GM19467 (cell line): ENCODE measurements around the gene SMG9.
"Not testable (repeated sequence)": the region's sequence is repeated elsewhere in the genome, so short reads cannot be mapped to it uniquely, and the experiment has no call there.

Experiments used
- ATAC-seq: cut with Tn5 transposase; IDR thresholded peaks from one replicate; pipeline ENCODE4 v1.9.1; 2021; ENCODE audit warnings: mild to moderate bottlenecking, moderate library complexity; ENCODE audit not compliant: unreplicated experiment

Gene SMG9

GRCh38 chr19:43780706-43781525 lies 26.2 kb upstream of the SMG9 start, which contains the start of gene KCNN4:
TSS of gene KCNN4 (minus strand) at chr19:43780973. CDS start at chr19:43780861, 112 bp downstream.
- no peak for ATAC-seq

- ATAC-seq = no peak
These were observed 25.1 kb upstream of the SMG9 start for GRCh38 chr19:43779820-43780219.

GRCh38 chr19:43779147-43779819 lies 24.5 kb upstream of the SMG9 start:
- no peak for ATAC-seq

- no peak for ATAC-seq
These were observed 23.9 kb upstream of the SMG9 start for GRCh38 chr19:43778651-43779050.

- ATAC-seq = no peak
These were observed 22.5 kb upstream of the SMG9 start for GRCh38 chr19:43777163-43777695.

- no peak for ATAC-seq
These were observed 21.5 kb upstream of the SMG9 start for GRCh38 chr19:43776286-43776685.

- ATAC-seq = no peak
These were observed 20.6 kb upstream of the SMG9 start for GRCh38 chr19:43775299-43775890.

- not testable (repeated sequence) for ATAC-seq
These were observed 20.1 kb upstream of the SMG9 start for GRCh38 chr19:43774940-43775258.

GRCh38 chr19:43774103-43774939 lies 19.6 kb upstream of the SMG9 start:
- no peak for ATAC-seq

- ATAC-seq = no peak
These were observed 19.0 kb upstream of the SMG9 start for GRCh38 chr19:43773725-43774102.

GRCh38 chr19:43769256-43769655 lies 14.5 kb upstream of the SMG9 start:
- no peak for ATAC-seq

- ATAC-seq = no peak
These were observed 13.7 kb upstream of the SMG9 start for GRCh38 chr19:43768273-43769050.

- no peak for ATAC-seq
These were observed 13.1 kb upstream of the SMG9 start for GRCh38 chr19:43767818-43768217.

GRCh38 chr19:43767316-43767715 lies 12.6 kb upstream of the SMG9 start:
- ATAC-seq = no peak

- no peak for ATAC-seq
These were observed 11.9 kb upstream of the SMG9 start for GRCh38 chr19:43766755-43767043.

- peak; percentile 64 for ATAC-seq
These were observed 10.5 kb upstream of the SMG9 start for GRCh38 chr19:43765109-43765876.

GRCh38 chr19:43764684-43765083 lies 9.9 kb upstream of the SMG9 start:
- not testable (repeated sequence) for ATAC-seq

GRCh38 chr19:43763473-43763939 lies 8.7 kb upstream of the SMG9 start:
- no peak for ATAC-seq

- no peak for ATAC-seq
These were observed 8.1 kb upstream of the SMG9 start for GRCh38 chr19:43762814-43763213.
